ENCODE results near the gene ATF7.
"Not testable (repeated sequence)": the region's sequence is repeated elsewhere in the genome, so short reads cannot be mapped to it uniquely, and the experiment has no call there.

ATF7 gene

DNA sequence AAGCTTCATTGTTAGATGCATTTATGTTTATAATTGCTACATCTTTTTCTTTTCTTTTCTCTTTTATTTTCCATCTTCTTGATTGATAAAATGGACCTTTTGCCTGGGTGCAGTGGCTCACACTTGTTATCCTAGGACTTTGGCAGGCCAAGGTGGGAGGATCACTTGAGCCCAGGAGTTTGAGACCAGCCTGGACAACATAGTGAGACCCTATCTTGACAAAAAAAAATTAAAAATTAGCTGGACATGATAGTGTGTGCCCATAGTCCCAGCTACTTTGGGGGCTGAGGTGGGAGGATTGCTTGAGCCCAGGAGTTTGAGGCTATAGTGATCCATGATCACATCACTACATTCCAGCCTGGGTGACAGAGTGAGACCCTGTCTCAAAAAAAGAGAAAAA, 9.5 kb upstream of the ATF7 start:
- not testable (repeated sequence) for FAIRE-seq; DNase-seq (ENCODE audit: extremely low spot score, insufficient read length, low read depth)

DNA sequence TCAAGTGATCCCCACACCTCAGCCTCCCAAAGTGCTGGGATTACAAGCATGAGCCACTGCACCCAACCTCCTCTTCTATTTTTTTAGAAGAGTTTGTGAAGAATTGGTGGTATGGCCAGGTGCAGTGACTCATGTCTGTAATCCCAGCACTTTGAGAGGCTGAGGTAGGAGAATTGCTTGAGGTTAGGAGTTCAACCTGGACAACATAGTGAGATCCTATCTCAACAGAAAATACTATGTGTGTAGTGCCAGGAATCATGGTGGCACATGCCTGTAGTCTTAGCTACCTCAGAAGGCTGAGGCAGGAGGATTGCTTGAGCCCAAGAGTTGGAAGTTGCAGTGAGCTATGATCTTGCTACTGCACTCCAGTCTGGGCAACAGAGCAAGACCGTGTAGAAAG, 5.5 kb upstream of the ATF7 start:
- no peak for DNase-seq (ENCODE audit: extremely low spot score, insufficient read length, low read depth)
- no peak for FAIRE-seq

DNA sequence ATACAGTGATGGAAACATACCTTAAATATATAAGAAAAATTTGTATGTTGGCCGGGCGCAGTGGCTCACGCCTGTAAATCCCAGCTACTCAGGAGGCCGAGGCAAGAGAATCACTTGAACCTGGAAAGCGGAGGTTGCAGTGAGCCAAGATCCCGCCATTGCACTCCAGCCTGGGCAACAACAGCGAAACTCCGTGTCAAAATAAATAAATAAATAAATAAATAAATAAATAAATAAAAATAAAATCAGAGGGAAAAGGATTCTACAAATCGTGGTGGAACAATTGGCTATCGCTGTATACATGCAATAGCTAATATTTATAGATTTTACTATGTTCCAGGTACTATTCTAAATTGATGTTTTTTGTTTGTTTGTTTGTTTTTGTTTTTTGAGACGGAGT, 1.7 kb upstream of the ATF7 start:
- no peak for DNase-seq (ENCODE audit: extremely low spot score, insufficient read length, low read depth)
- FAIRE-seq, result no peak

DNA sequence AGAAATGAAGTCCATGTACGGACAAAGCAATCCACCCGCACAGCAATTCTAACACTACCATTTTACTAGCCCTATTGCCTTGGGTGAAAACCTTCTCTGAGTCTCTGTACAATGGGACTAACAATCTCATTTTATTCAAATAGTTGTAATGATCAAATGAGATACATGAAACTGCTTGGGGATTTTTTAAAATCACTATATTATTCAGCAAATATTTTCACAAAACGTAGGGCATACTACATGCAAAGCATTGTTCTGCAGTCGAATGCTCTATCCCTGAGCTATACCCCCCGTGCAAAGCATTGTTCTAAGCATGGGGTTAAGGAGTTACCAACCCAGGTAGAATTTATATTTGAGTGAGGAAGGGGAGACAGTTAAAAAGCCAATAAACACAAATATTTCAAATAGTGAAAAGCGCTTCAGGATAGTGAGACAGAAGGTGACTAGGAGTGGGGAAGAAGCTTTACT, 554 bp upstream of the ATF7 start:
- FAIRE-seq (no peak), DNase-seq (ENCODE audit: extremely low spot score, insufficient read length, low read depth) (no peak)

DNA sequence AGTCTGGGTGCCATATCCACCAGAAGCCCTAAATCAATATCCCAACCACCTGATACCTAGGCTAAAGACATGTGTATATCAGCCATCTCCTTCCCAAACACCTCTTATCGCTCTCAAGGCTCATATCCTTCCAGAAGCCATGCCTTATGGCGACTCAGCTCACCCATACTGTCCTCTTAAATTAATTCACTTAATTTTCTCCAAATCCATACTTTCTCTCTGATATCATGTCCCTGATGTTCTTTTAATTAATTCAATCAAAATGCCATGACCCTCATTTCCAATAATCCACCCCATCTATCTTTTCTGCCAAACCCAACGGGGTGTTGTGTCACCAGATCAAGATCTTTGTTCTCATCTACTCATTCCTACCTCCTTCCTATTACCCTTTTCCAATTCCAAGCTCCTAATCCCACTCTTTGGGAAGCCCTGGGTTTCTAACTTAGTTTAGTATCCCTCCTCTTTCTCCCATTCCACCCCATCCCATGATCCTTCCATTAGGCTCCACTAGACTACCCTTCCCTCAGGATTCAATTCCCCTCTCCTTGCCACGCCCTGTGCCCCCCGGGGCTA, 723 bp downstream of the ATF7 start:
- no peak for FAIRE-seq
- no peak for DNase-seq (ENCODE audit: extremely low spot score, insufficient read length, low read depth)

DNA sequence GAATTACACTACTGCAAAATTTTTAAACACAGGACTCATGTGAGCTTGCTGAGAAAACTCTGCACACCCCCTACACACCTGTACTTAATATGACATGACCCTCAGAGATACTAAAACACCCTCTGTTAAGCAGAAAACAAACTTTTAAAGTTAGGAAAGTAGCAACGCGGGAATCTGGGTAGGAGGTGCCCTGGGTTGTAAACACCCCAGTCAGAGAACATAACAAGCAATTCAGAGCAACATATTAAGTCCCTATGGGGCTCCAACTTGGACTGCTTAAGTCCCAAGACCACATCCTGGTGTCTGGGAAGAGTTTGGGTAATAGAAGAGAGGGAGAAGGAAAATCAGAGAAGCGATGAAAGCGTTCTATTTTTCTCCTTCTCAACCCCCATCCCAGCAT, 1.2 kb downstream of the ATF7 start:
- DNase-seq (ENCODE audit: extremely low spot score, insufficient read length, low read depth) (no peak), FAIRE-seq (no peak)

DNA sequence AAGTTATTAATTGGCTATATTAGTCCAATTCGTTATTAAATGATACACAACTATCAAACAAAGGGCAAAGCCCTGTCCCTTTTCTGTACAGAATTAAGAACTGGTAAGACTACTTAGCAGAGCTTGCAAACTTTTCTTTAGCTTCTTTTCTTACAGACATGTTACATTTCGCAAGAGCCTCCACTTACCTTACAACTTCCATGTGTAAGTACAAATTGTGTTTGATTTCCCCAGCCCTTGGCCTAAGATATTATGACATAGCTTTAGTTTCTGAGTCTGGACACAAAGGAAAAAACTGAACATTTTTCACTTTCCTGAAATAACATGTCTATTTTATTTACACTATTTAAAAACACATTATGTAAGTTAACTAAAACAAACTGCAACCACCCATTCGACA, 1.7 kb downstream of the ATF7 start:
- DNase-seq (ENCODE audit: extremely low spot score, insufficient read length, low read depth) (no peak), FAIRE-seq (no peak)

DNA sequence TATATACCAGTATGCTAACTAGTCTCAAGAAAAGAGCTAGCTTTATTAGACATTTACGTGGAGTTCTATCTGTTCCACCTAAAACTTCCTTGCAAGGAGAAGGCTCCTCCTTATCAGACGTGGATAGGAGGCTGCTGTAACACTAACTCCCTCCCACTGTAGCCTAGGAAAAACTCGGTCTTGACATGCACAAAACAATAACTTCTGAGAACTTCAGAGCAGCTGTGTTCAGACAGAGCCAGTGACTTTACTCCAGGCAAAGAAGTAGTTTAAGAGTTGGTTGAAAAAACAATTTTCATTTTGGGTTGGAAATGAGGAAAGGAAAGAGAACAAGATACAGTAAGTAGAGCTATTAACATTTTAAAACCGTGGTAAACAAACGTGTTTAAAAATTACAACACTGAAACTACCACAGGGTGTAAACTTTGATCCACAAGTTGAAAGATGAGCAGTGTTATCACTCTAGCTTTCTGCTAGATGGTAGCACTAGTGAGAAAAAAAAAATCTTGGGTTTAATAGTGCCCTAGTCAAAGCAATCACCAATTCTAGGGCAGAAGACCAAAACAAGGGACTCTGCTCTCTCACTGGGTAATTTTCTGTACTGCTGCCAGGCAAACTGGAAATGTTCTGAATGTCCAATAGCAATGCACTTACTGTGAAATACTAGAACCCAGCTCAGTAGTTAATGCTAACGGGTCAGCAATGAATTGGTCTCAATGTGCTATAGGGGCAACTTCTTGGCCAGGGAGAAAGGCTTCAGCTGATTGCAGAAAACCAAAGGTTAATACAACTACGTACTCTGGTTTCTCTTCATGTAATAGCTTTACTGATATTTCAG, 2.4 kb downstream of the ATF7 start:
- FAIRE-seq, result no peak
- DNase-seq (ENCODE audit: extremely low spot score, insufficient read length, low read depth), result no peak

DNA sequence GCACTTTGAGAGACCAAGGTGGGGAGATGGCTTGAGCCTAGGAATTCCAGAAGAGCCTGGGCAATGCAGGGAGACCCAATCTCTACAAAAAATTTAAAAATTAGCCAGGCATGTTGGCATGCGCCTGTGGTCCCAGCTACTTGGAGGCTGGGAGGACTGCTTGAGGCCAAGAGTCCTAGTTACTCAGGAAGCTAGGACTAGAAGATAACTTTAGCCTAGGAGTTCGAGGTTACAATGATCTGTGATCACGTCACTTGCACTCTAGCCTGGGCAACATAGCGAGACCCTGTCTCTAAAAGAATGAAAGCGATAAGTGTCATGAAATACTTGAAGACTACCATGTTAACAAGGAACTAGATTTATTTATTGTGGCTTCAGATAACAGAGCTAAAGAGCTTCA, 3.5 kb downstream of the ATF7 start:
- no peak for FAIRE-seq
- DNase-seq (ENCODE audit: extremely low spot score, insufficient read length, low read depth), result no peak

DNA sequence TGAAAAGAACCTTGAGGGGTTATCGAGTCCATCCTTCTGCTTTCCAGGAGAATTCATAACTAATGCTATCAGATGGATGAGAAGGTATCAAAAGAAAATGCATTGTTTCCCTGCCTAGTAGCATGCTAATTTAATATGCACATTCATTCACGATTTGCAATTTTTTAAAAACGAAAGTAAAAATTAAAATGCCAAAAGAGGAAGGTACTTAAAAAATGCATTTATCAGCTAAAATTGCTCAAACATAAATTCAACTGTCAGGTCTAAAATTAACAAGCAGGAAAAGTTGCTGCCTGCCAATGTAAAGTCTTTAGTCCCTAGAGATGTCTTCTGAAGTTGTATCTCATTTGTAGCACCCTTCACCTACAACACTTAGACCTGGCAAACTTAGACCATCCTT, 7.9 kb downstream of the ATF7 start:
- DNase-seq (ENCODE audit: extremely low spot score, insufficient read length, low read depth) (no peak), FAIRE-seq (no peak)

DNA sequence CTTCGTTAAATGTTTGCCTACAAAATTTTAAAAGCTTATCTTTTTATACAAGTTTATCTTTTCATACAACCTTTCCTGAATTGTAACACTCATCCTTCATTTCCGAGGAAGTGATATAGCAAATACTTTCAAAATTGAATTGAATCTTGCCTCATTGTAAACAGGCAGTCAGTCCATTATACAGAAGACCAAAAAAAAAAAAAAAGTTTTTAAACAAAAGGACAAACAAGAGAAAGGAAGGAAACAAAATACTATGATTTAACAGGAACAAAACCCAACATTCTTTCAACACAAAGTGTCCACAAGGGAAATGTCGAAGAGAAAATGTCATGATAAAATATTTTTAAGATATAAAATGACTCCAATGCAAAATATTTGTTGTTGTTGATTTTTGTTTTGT, 8.5 kb downstream of the ATF7 start:
- no peak for DNase-seq (ENCODE audit: extremely low spot score, insufficient read length, low read depth)
- FAIRE-seq, result no peak

DNA sequence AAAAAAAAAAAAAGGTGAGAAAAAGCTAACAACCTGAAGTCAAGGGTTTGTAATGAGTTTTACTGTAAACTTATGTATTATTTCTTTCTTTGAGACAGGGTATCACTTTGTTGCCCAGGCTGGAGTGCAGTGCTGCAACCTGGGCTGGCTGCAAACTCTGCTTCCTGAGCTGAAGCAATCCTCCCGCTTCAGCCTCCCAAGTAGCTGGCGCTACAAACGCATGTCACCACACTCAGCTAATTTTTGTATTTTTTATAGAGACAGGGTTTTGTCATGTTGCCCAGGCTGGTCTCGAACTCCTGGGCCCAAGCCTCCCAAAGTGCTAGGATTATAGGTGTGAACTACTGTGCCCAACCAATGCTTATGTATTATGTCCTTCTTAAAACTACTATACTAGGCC, 9.2 kb downstream of the ATF7 start:
- DNase-seq (ENCODE audit: extremely low spot score, insufficient read length, low read depth), result no peak

DNA sequence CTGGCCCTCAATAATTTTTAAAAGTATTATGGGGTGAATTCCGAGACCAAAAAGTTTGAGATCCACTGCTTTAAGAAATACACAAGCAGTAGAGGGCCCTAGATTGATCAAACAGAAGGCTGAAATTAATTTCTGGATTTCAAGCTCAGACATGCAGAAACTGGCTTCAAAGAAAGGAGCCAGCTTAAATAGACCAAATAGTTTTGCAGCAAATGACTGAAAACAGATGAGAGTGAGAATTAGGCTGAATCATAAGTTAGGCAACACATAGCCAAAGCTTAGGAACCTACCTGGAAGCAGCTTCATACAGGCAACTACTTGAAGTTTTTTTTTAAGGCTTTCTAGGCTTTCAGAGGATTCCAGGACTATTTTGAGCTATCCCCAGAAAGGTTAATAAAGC, 12.4 kb downstream of the ATF7 start:
- FAIRE-seq (no peak), DNase-seq (ENCODE audit: extremely low spot score, insufficient read length, low read depth) (no peak)

More for the DNA sequence above, 9.2 kb downstream of the ATF7 start:
- no peak for FAIRE-seq

DNA sequence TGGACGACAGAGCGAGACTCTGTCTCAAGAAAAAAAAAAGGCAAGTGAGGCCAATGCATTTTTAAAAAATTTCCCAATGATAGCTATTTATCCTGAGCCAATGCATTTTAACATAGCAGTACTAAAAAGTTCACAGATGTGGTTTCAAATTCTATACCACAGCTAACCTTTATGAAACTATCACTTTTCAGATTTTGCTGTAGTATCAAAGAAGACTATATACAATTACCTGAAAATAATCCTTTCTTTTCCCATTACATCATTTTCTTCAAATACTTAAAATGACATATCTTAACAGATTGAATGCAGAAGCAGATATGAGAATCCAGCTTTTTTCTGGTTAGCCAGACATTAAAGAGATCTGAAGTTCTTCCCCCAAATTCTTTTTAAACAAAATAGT, 13.2 kb downstream of the ATF7 start:
- FAIRE-seq, result no peak
- DNase-seq (ENCODE audit: extremely low spot score, insufficient read length, low read depth), result no peak

DNA sequence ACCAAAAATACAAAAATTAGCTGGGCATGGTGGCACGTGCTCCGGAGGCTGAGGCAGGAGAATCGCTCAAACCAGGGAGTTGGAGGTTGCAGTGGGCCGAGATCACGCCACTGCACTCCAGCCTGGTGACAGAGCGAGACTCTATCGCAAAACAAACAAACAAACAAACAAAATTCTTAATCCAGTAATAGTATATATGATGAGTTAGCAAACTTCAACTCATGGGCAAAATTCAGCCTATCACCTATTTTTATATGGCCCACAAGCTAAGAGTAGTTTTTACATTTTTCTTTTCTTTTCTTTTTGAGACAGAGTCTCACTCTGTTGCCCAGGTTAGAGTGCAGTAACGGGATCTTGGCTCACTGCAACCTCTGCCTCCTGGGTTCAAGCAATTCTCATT, 14.9 kb downstream of the ATF7 start:
- FAIRE-seq (no peak), DNase-seq (ENCODE audit: extremely low spot score, insufficient read length, low read depth) (no peak)

DNA sequence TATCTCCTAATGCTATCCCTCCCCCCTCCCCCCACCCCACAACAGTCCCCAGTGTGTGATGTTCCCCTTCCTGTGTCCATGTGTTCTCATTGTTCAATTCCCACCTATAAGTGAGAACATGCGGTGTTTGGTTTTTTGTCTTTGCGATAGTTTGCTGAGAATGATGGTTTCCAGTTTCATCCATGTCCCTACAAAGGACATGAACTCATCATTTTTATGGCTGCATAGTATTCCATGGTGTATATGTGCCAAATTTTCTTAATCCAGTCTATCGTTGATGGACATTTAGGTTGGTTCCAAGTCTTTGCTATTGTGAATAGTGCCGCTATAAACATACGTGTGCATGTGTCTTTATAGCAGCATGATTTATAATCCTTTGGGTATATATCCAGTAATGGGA, 19.5 kb downstream of the ATF7 start:
- DNase-seq (ENCODE audit: extremely low spot score, insufficient read length, low read depth); FAIRE-seq: not testable (repeated sequence)

DNA sequence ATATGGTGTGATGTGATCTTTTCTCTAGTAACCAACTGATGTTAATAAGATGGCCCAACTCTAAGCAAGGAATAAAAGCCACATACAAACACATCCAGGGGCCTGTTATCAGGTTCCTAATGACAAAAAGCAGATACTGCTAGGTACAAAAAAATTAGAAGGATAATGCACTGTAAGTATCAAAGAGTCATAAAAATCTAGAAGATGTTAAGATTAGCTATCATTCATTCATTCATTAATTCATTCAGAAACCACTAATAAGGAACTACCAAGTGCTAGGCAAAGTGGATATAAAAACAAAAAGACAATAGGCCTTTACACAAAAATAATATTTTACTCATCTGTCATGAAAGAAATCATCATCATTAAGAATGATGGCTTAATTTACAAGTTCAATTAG, 21.6 kb downstream of the ATF7 start:
- no peak for FAIRE-seq

DNA sequence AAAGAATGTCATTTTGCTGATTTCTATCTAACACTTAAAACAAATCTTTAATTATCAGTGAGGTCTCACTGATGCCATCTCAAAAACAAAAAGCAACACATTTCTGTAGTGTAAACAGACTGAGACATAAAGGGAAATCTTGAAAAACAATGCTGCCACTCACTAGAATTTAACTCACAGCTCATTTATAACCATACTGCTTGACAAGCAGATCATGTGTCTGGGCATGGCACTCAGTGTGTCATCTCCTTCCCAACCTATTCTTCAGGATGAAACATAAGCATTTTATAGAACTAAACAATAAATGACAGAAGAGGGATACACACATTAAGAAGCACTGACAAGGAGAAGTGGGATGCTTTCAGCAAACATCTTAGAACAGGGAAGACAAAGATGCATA, 22.4 kb downstream of the ATF7 start:
- DNase-seq (ENCODE audit: extremely low spot score, insufficient read length, low read depth), result no peak
- FAIRE-seq, result no peak

More for the DNA sequence above, 21.6 kb downstream of the ATF7 start:
- no peak for DNase-seq (ENCODE audit: extremely low spot score, insufficient read length, low read depth)

DNA sequence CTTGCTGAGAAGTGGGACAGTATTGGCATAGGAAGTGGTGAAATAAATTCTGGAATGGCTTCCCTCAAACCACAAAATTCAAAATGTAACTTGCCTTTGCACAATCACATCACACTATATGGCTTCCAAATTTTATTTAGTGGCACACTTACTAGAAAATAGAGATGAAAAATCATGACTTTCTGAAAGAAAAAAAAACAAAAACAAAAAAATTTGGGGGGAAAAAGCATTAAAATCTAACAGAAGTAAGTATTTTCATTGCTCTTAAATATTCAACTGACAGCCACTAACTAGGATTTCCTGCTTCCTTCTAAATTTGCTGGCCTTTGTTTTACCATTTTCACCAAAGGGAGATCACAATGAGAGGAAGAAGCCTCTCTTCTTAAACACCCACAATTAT, 23.0 kb downstream of the ATF7 start:
- DNase-seq (ENCODE audit: extremely low spot score, insufficient read length, low read depth) (no peak), FAIRE-seq (no peak)

DNA sequence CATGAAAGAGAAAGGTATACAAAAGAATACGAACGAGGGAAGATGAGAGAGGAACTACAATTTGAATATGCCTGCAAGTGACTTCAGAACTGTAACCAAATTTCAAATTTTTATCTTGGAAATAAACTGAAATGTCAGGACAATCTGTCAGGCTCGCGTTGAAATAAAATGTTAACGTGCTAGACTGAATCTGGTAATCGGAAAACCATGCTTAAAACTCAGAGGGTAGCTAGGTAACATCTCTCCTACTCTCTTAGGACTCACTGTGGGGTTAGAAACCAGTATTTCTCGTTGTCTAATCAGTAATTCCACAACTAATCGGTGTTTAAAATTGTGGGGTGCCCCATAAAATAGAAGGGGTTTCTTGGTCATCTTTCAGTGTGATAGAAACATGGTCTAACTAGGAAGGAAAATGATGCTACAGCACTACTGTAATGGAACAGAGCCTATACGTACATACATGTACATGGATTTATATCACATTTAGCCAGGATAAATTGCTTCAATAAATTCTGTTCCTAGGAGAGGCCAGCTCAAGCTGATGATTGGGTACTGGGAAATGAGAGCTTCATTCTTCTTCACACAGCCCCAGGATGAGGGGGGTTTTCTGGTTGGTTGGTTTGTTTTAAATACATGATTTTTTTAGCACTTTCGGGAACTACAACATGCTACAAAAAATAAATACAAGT, 23.9 kb downstream of the ATF7 start:
- peak; percentile 56 for FAIRE-seq

DNA sequence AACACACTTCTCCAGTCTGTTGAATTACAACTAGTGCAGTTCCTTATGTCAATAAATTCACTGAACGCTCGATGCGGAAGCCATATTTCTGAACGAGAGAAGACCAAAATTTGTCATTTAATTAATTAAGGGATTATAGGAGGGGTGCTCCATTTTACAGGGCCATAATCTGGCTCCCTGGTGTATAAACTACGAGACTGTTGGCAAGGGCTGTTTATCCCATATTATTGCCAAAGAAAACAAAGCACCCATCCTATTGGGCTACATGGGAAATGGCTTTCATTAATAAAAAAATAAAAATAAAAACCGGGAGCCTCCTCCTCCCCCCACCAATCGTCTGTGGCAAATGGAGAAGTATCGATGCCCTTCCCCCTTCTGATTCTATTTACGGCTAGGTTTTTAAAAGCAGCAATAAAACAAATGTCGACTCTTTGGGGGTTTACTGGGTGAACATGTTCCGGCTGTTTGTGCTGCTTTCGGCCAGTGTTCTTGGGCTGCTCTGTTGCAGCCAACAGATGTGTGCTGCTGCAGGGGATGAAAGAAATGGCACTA, 24.8 kb downstream of the ATF7 start:
- no peak for DNase-seq (ENCODE audit: extremely low spot score, insufficient read length, low read depth)
- FAIRE-seq, result no peak

More for the DNA sequence above, 23.9 kb downstream of the ATF7 start:
- no peak for DNase-seq (ENCODE audit: extremely low spot score, insufficient read length, low read depth)
